GM12875 (cell line): Measurements from ENCODE around the gene CDK5R1.
A peak's percentile ranks its signal among the peaks of the same experiment; 100 is the strongest.

Experiments
- H3K4me3 ChIP-seq: one replicate; pipeline ENCODE4 v1.5.1; 2011; ENCODE audit warnings: low read depth, low read length, control low read depth
- TF ChIP-seq, protein P1 (sequence below): IDR thresholded peaks from 2 replicates; pipeline ENCODE4 v1.5.1; 2011; ENCODE audit warnings: low read depth, mild to moderate bottlenecking, control low read depth, inconsistent platforms, low read length, moderate library complexity, borderline replicate concordance; ENCODE audit not compliant: insufficient read depth

The CDK5R1 gene

DNA sequence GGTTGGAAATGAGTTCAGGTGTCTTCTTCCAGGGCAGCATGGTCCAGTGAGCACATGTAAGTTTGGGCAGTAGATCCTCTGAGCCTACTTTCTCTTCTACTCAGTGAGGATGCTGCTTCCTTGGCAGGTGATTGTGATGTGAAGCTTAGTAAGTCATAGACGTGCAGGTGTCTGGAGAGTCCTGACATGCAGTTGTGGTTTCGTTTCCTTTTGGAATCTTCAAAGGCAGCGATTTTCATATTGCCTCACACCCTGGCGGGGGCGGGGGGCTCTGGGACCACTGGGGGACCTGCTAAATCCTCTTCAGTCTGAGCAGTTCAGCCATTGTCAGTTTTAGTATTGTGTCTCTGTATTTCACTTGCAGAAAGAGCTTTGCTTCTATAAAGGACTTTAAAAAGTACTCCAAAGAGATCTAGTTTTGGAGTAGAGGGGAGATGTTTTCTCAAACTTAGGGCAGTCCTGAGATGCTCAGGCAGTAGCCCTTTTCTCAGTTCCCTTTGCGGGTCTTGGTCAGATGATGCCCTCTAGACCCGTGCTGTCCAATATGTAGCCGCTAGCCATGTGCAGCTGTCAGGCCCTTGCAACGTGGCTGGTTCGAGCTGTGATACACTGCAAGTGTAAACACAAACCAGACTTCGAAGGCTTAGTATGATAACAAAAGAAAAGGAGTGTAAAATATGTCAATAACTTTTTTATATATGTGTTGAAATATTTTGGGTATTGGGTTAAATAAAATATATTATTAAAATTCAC lies 4.0 kb upstream of the CDK5R1 start:
- H3K4me3 ChIP-seq, result no peak overlapping the region
- TF ChIP-seq, protein P1, sequence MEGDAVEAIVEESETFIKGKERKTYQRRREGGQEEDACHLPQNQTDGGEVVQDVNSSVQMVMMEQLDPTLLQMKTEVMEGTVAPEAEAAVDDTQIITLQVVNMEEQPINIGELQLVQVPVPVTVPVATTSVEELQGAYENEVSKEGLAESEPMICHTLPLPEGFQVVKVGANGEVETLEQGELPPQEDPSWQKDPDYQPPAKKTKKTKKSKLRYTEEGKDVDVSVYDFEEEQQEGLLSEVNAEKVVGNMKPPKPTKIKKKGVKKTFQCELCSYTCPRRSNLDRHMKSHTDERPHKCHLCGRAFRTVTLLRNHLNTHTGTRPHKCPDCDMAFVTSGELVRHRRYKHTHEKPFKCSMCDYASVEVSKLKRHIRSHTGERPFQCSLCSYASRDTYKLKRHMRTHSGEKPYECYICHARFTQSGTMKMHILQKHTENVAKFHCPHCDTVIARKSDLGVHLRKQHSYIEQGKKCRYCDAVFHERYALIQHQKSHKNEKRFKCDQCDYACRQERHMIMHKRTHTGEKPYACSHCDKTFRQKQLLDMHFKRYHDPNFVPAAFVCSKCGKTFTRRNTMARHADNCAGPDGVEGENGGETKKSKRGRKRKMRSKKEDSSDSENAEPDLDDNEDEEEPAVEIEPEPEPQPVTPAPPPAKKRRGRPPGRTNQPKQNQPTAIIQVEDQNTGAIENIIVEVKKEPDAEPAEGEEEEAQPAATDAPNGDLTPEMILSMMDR, result no peak

DNA sequence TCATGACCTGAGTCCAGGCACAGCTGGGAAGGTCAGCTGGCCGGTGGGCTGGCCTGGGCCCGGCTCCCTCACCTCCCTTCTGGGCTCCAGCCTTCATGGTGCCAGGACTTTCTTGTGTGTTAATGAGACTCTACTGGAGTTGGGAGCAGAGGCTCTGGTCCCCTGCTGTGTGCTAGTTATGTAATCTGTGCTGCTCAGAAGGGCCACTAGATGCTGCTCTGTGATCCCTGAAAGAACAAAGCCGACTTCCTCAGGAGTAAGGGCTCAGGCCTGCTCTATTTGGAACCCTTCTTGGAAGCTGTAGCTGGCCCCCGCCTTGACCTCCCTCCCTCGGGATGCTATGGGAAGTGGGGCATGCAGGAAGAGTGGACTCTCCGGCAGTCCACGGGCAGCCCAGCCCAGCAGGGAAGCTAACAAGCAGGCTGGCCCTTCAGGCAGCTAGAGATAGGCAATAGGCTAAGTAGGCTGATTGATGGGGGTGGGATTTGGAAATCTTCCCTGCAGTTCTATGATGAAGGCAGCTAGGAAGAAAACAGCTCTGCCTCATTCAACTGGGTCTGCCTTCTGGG lies 3.3 kb upstream of the CDK5R1 start:
- H3K4me3 ChIP-seq, result no peak overlapping the region
- TF ChIP-seq, protein P1, result peak; percentile 89

DNA sequence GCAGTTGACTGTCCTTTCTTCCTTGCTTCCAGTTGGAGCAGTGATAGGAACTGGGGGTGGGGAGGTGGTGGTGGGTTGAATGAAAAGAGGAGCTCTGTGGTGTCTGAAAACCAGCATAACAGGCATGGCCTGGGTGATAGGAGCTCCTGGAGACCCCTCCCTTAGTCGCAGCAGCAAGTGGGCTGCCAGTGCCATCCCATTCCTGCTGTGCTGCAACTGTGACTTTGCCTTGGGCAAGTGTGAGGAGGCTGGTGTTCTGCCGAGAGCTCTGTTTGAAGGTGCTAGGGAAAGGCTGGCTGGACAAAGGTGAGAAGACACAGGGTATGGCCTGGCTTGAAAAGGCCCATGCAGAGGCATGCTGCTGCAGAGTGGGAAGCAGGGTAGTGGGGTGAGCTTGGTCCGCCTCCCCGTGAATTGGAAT lies 2.7 kb upstream of the CDK5R1 start:
- no peak overlapping the region for H3K4me3 ChIP-seq

DNA sequence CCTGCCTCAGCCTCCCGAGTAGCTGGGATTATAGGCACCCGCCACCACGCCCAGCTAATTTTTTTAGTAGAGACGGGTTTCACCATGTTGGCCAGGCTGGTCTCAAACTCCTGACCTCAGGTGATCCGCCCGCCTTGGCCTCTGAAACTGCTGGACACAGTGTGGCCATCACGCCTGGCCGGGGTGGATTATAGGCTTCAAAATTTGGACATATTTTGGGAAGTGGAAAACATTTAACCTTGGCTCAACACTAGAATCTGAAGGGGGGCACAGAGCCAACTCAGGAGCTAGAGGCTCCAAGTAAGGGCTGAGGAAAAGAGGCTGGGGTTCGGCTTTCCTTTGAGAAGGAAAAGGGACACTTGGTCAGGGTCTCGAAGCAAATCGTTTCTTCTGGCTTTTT lies 2.2 kb upstream of the CDK5R1 start:
- H3K4me3 ChIP-seq, result no peak overlapping the region
- TF ChIP-seq, protein P1, result no peak

More for the DNA sequence above, 2.7 kb upstream of the CDK5R1 start:
- TF ChIP-seq, protein P1, result no peak

DNA sequence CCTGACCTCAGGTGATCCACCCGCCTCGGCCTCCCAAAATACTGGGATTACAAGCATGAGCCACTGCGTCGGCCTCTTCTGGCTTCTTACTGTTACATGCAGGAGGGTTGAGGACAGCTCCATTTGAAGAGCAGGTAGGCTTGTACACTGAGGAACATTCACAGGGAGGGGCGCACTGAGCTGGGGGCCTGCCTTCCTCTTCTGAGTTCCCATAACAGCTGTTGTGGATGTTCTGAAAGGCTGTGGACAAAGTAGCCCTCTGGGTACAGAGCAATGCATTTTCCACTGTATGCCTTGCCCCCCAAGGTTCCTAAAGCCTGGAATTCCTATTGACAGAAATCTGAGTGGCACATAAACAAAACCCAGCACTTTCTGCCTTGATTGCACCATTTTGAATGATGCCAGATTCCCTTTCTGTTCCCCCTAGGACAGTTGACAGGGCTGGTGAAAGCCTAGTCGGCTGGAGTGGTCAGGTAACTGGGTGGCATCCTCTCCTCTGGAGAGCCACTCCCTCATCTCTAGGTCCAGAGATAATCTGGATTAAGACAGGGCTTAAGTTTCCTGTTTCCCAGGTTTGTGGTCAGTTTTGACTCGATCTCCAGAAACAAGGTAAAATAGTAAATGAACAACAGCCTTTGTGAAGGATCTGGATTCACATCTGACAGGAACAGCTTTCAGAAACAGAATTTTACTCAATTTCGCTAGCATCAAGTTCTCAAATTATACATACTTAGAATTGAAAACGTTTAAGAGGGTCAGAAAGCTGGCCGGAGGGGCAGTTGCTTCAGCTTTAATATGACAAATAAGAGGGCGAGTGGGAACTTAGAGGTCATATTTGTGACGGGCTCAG lies 1.3 kb upstream of the CDK5R1 start:
- TF ChIP-seq, protein P1, result no peak
- no peak overlapping the region for H3K4me3 ChIP-seq

DNA sequence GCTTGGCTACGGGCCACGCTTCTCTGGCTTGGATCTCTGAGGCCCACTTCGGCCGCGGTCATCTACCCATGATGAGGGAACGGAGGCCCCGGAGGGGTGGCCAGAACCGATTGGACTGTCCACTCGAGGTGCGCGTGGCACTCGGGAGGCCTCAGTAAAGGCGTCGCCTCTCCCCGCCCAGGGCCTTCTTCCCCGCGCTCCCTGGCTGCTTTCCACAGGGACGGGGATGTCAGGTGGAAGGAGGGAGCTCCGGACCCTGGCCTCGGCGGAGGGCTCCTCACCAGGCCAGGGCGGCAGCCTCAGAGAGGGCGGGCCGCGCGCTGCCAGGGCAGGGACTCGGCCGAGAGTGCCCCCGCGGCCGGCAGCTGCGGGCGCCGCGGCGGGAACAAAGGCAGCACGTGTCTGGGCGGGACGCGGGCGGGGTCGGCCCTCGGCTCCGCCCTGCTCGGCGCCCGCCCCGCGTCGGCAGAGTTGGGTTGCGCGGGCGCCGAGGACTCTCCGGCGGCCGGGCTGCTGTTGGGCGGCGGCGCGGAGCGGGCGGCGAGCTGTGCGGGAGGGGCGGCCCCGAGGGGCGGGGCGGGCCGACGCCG lies 587 bp upstream of the CDK5R1 start:
- H3K4me3 ChIP-seq, result peak overlapping the region; percentile 92
- TF ChIP-seq, protein P1, result no peak
